A549 (cell line): Measurements from ENCODE around the gene ZNF385A. TPM values are rescaled to one million over a fixed set of nuclear protein-coding genes. Genes with fewer than 3 reads are reported as not detected.

Source experiments
- ATAC-seq, 2 experiments: fragments of 200-7000 bp in 1 of 2; fragments of >200 bp in 1 of 2; cut with Nextera tagmentation in 1 of 2; cut with Tn5 transposase in 1 of 2; 3 replicates each; pipeline versions ENCODE4 v1.8.0 to v1.9.1; 2018 to 2020; ENCODE audit warnings: mild to moderate bottlenecking in 1 of 2, moderate library complexity in 1 of 2
- CTCF ChIA-PET: fragments of 300-600 bp; sonication (Branson Sonifier 250); formaldehyde crosslinking; extraction: SDS; loops from one replicate; lab custom pipeline; 2021; ENCODE audit warnings: antibody characterized with exemption, inconsistent platforms; lab: Yijun Ruan, JAX
- POLR2A ChIA-PET: fragments of 350-600 bp; formaldehyde crosslinking; extraction: SDS; loops from one replicate; lab custom pipeline; 2021; ENCODE audit warnings: antibody characterized with exemption, inconsistent platforms; lab: Yijun Ruan, JAX
- DNase-seq, 2 experiments: peaks; one replicate each; pipeline versions ENCODE4 v3.0.0 to v3.0.0-alpha.2; 2011 to 2016; ENCODE audit warnings: low read depth in 1 of 2, low spot score in 1 of 2
- FAIRE-seq: peaks from 2 replicates; lab custom pipeline; 2011; peaks lifted over from hg19 to GRCh38; lab: Jason Lieb, UNC
- H3K27ac ChIP-seq, 2 experiments: fragments of >200 bp; sonication (Bioruptor Twin); formaldehyde crosslinking; 3 replicates each; pipeline ENCODE4 v1.5.1; 2016 to 2017
- H3K4me1 ChIP-seq: fragments of >200 bp; sonication (Bioruptor Twin); formaldehyde crosslinking; 3 replicates; pipeline ENCODE4 v1.6.1; 2016
- H3K4me2 ChIP-seq: fragments of >200 bp; sonication (Bioruptor Twin); formaldehyde crosslinking; 3 replicates; pipeline ENCODE4 v1.6.1; 2016
- H3K4me3 ChIP-seq: fragments of >200 bp; sonication (Bioruptor Twin); formaldehyde crosslinking; 3 replicates; pipeline ENCODE4 v1.5.1; 2016
- H3K9me3 ChIP-seq: fragments of >200 bp; sonication (Bioruptor Twin); formaldehyde crosslinking; 3 replicates; pipeline ENCODE4 v1.6.1; 2016
- BHLHE40 ChIP-seq: IDR thresholded peaks from 2 replicates; pipeline ENCODE4 v1.6.1; 2012; ENCODE audit warnings: low read depth, low read length, inconsistent platforms
- CBX2 ChIP-seq: fragments of 200-600 bp; sonication (generic); IDR thresholded peaks from 2 replicates; pipeline ENCODE4 v1.6.1; 2016; ENCODE audit warnings: low read depth, mild to moderate bottlenecking, borderline replicate concordance
- CHD4 ChIP-seq: fragments of 200-600 bp; sonication (generic); IDR thresholded peaks from 2 replicates; pipeline ENCODE4 v1.6.1; 2016; ENCODE audit warnings: antibody characterized with exemption, mild to moderate bottlenecking, borderline replicate concordance
- E2F6 ChIP-seq: IDR thresholded peaks from 2 replicates; pipeline ENCODE4 v1.6.1; 2012; ENCODE audit warnings: low read depth, borderline replicate concordance
- EHF ChIP-seq: fragments of 250-450 bp; sonication (Bioruptor Pico); IDR thresholded peaks from 2 replicates; pipeline ENCODE4 v1.5.0; 2020; ENCODE audit warnings: mild to moderate bottlenecking
- EP300 ChIP-seq, 2 experiments: fragments of >200 bp; sonication (Bioruptor Twin); formaldehyde crosslinking; IDR thresholded peaks; 2 replicates in 1 of 2; 3 replicates in 1 of 2; pipeline ENCODE4 v1.6.1; 2016 to 2017
- ESRRA ChIP-seq: fragments of 150-350 bp; IDR thresholded peaks from 2 replicates; pipeline ENCODE4 v1.6.1; 2014; ENCODE audit warnings: mild to moderate bottlenecking, low read length, borderline replicate concordance
- GATA3 ChIP-seq: IDR thresholded peaks from 2 replicates; pipeline ENCODE4 v1.6.1; 2012; ENCODE audit warnings: borderline replicate concordance
- HDAC2 ChIP-seq: fragments of 200-600 bp; sonication (generic); IDR thresholded peaks from 2 replicates; pipeline ENCODE4 v1.6.1; 2016
- HEYL ChIP-seq: fragments of 250-450 bp; sonication (Bioruptor Pico); IDR thresholded peaks from 2 replicates; pipeline ENCODE4 v1.8.0; 2021; ENCODE audit warnings: mild to moderate bottlenecking, moderate library complexity
- HMGXB4 ChIP-seq: fragments of 250-450 bp; sonication (Bioruptor Pico); IDR thresholded peaks from 2 replicates; pipeline ENCODE4 v1.5.0; 2021; ENCODE audit warnings: mild to moderate bottlenecking, moderate library complexity, borderline replicate concordance
- HOXA7 ChIP-seq: fragments of 250-450 bp; sonication (Bioruptor Pico); IDR thresholded peaks from 2 replicates; pipeline ENCODE4 v1.5.0; 2020; ENCODE audit warnings: mild to moderate bottlenecking, moderate library complexity
- HOXB5 ChIP-seq: fragments of 250-450 bp; sonication (Bioruptor Pico); IDR thresholded peaks from 2 replicates; pipeline ENCODE4 v1.5.0; 2020; ENCODE audit warnings: mild to moderate bottlenecking, moderate library complexity
- JUN ChIP-seq, 2 experiments: fragments of >200 bp; sonication (Bioruptor Twin); formaldehyde crosslinking; IDR thresholded peaks; 2 replicates in 1 of 2; 3 replicates in 1 of 2; pipeline ENCODE4 v1.6.1; 2016 to 2017
- KDM1A ChIP-seq: fragments of 200-600 bp; sonication (generic); IDR thresholded peaks from 2 replicates; pipeline ENCODE4 v1.6.1; 2016; ENCODE audit warnings: low read depth, mild to moderate bottlenecking
- MAFK ChIP-seq: fragments of 450-650 bp; IDR thresholded peaks from 2 replicates; pipeline ENCODE4 v1.6.1; 2014; ENCODE audit not compliant: partially characterized antibody
- MAX ChIP-seq: IDR thresholded peaks from 2 replicates; pipeline ENCODE4 v1.6.1; 2012
- MYC ChIP-seq: IDR thresholded peaks from 2 replicates; pipeline ENCODE4 v1.6.1; 2012; ENCODE audit warnings: mild to moderate bottlenecking, inconsistent platforms, low read length, improper control_type of control experiment, borderline replicate concordance
- NR3C1 ChIP-seq: fragments of >200 bp; sonication (Bioruptor Twin); formaldehyde crosslinking; IDR thresholded peaks from 3 replicates; pipeline ENCODE4 v1.6.1; 2017
- POLR2A ChIP-seq: IDR thresholded peaks from 2 replicates; pipeline ENCODE4 v1.6.1; 2012; ENCODE audit warnings: mild to moderate bottlenecking, low read length
- POLR2AphosphoS2 ChIP-seq: conservative IDR thresholded peaks from 2 replicates; pipeline ENCODE4 v1.6.1; 2012; ENCODE audit warnings: low read length, improper control_type of control experiment, inconsistent platforms
- RARB ChIP-seq: fragments of 250-450 bp; sonication (Bioruptor Pico); IDR thresholded peaks from 2 replicates; pipeline ENCODE4 v1.8.0; 2021; ENCODE audit warnings: mild to moderate bottlenecking, moderate library complexity
- RNF2 ChIP-seq: fragments of 200-600 bp; sonication (generic); IDR thresholded peaks from 2 replicates; pipeline ENCODE4 v1.6.1; 2016; ENCODE audit warnings: low read depth, mild to moderate bottlenecking, antibody characterized with exemption, moderate library complexity, borderline replicate concordance
- SREBF2 ChIP-seq: fragments of 450-650 bp; IDR thresholded peaks from 2 replicates; pipeline ENCODE4 v1.6.1; 2014; ENCODE audit warnings: mild to moderate bottlenecking, moderate library complexity
- TP53 ChIP-seq: fragments of 250-450 bp; sonication (Bioruptor Pico); IDR thresholded peaks from 2 replicates; pipeline ENCODE4 v1.5.0; 2021; ENCODE audit warnings: mild to moderate bottlenecking, moderate library complexity
- ZC3H11A ChIP-seq: fragments of 450-650 bp; IDR thresholded peaks from 2 replicates; pipeline ENCODE4 v1.6.1; 2014; ENCODE audit warnings: antibody characterized with exemption, mild to moderate bottlenecking
- ZFP36 ChIP-seq: fragments of 450-650 bp; IDR thresholded peaks from 2 replicates; pipeline ENCODE4 v1.6.1; 2014; ENCODE audit warnings: borderline replicate concordance; ENCODE audit not compliant: partially characterized antibody
- ZNF302 ChIP-seq: fragments of 250-450 bp; sonication (Bioruptor Pico); IDR thresholded peaks from 2 replicates; pipeline ENCODE4 v1.9.0; 2021; ENCODE audit warnings: inconsistent platforms, mild to moderate bottlenecking, moderate library complexity
- WGBS: methylation state at CpG from one replicate; pipeline ENCODE4 v1.1.6; 2017; ENCODE audit errors: missing lambda C conversion rate; 5-methylcytosine and 5-hydroxymethylcytosine counted together
- polyA plus RNA-seq, 4 experiments: library from polyadenylated mRNA; depleted of rRNA in 3 of 4; stranded (reverse); fragments of >200 nt; fragmentation: RNase III in 1 of 4; extraction: RNeasy Plus Mini Kit Qiagen cat#74134 plus additional on column Dnase treatment in 1 of 4; gene quantifications; 2 replicates in 3 of 4; 3 replicates in 1 of 4; pipeline ENCODE4 v1.2.3, GENCODE V29; 2011 to 2017
- TF ChIP-seq, protein P1 (sequence below): fragments of >200 bp; sonication (Bioruptor Twin); formaldehyde crosslinking; IDR thresholded peaks from 3 replicates; pipeline ENCODE4 v1.6.1; 2016
- TF ChIP-seq, protein P2 (sequence below): fragments of 450-650 bp; IDR thresholded peaks from 2 replicates; pipeline ENCODE4 v1.6.1; 2014; ENCODE audit warnings: antibody characterized with exemption

The ZNF385A gene
- polyA plus RNA-seq, 2 of the 4 experiments (the other 2 are of a cell fraction): 1.8 to 14.9 TPM

GRCh38 chr12:54359762-54360351, 24.7 kb downstream of the ZNF385A start:
- Histone ChIP-seq H3K4me1 (peaks cover 28% of the 10 kb centered on the region), H3K27ac (peak overlapping the region; percentile 81 to 91), H3K4me3 (peak overlapping the region; percentile 54), H3K9me3 (no peaks in the 10 kb centered on the region), H3K4me2 (peak overlapping the region; percentile 89)
- peak; percentile 93; the same call in 1 of the 2 replicates for TF ChIP-seq HDAC2
- no peak for TF ChIP-seq POLR2AphosphoS2
- TF ChIP-seq CHD4: peak; percentile 88
- TF ChIP-seq KDM1A: peak; percentile 99
- POLR2A ChIA-PET: interaction anchor here (0.6 to 3.4 kb wide), 9 partner anchors 10 to 323 kb away, joined by 3 to 27 read pairs (median 5); partner anchors contain the start of genes CBX5, COPZ1 and HNRNPA1
- DNase-seq: no peak
- ATAC-seq: no peak
- CTCF ChIA-PET: interaction anchor here (0.7 to 9.2 kb wide), 32 partner anchors 8 to 372 kb away, joined by 3 to 125 read pairs (median 8); partner anchors contain the start of gene HOXC8
- WGBS: 72% methylated on average over 9 of the region's 9 CpGs
- no peak for FAIRE-seq

- Histone ChIP-seq H3K27ac (peak overlapping the region; percentile 81 to 91), H3K4me1 (peaks cover 28% of the 10 kb centered on the region), H3K4me3 (peak overlapping the region; percentile 54), H3K9me3 (no peaks in the 10 kb centered on the region), H3K4me2 (peak overlapping the region; percentile 89)
- peak; percentile 80 to 92 for ATAC-seq
- POLR2A ChIA-PET: interaction anchor here (0.6 to 3.4 kb wide), 11 partner anchors 9 to 322 kb away, joined by 3 to 27 read pairs (median 5); partner anchors contain the start of genes CBX5, COPZ1, HNRNPA1 and NFE2
- peak; percentile 99 to 100 for DNase-seq
- FAIRE-seq: peak; percentile 79
- 3% methylated on average over 35 of the region's 40 CpGs for WGBS
- CTCF ChIA-PET: interaction anchor here (0.7 to 9.2 kb wide), 22 partner anchors 9 to 350 kb away, joined by 3 to 125 read pairs (median 8); partner anchors contain the start of genes COPZ1 and HOXC8
- TF ChIP-seq POLR2A (peak; percentile 38; the same call in 1 of the 2 replicates), GATA3 (peak; percentile 70), CHD4 (no peak), JUN (IDR thresholded peaks at IDR 0.05) (peak in 1 of 2 experiments; percentile 60; a peak in 2 of 5 replicates), RNF2 (no peak; the same call in 1 of the 2 replicates), KDM1A (no peak), HMGXB4 (CRISPR knock-in tag) (no peak), EP300 (IDR thresholded peaks at IDR 0.05) (no peak), ESRRA (no peak), MYC (peak; percentile 77; the same call in 1 of the 2 replicates), ZNF302 (no peak), ZC3H11A (no peak), HDAC2 (no peak), RARB (CRISPR knock-in tag) (no peak), BHLHE40 (peak; percentile 11; the same call in 1 of the 2 replicates), EHF (CRISPR knock-in tag) (no peak), SREBF2 (no peak), ZFP36 (peak; percentile 86), E2F6 (0 out of 2 replicates have a peak, but pooled peaks have one; percentile 7), NR3C1 (no peak), HEYL (no peak), MAFK (no peak), POLR2AphosphoS2 (no peak), TP53 (CRISPR knock-in tag) (peak; percentile 70; the same call in 1 of the 2 replicates), MAX (peak; percentile 77), CBX2 (no peak), HOXB5 (CRISPR knock-in tag) (peak; percentile 98), HOXA7 (CRISPR knock-in tag) (no peak)
- TF ChIP-seq, protein P1, sequence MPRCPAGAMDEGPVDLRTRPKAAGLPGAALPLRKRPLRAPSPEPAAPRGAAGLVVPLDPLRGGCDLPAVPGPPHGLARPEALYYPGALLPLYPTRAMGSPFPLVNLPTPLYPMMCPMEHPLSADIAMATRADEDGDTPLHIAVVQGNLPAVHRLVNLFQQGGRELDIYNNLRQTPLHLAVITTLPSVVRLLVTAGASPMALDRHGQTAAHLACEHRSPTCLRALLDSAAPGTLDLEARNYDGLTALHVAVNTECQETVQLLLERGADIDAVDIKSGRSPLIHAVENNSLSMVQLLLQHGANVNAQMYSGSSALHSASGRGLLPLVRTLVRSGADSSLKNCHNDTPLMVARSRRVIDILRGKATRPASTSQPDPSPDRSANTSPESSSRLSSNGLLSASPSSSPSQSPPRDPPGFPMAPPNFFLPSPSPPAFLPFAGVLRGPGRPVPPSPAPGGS: 0 out of 3 replicates have a peak, but pooled peaks have one; percentile 22
- TF ChIP-seq, protein P2, sequence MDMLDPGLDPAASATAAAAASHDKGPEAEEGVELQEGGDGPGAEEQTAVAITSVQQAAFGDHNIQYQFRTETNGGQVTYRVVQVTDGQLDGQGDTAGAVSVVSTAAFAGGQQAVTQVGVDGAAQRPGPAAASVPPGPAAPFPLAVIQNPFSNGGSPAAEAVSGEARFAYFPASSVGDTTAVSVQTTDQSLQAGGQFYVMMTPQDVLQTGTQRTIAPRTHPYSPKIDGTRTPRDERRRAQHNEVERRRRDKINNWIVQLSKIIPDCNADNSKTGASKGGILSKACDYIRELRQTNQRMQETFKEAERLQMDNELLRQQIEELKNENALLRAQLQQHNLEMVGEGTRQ: no peak
Observed at GRCh38 chr12:54358945-54359761, 25.4 kb downstream of the ZNF385A start.
